GM12892 (cell line): ENCODE data around the gene SLC19A2.

ENCODE experiments used
- DNase-seq: peaks from one replicate; pipeline ENCODE4 v3.0.0; 2011; ENCODE audit not compliant: insufficient read length
- FAIRE-seq: peaks from 2 replicates; lab custom pipeline; 2011; peaks lifted over from hg19 to GRCh38; lab: Jason Lieb, UNC
- POLR2A ChIP-seq: IDR thresholded peaks from 2 replicates; pipeline ENCODE4 v1.6.1; 2011; ENCODE audit warnings: low read depth, low read length, control low read depth
- POLR2AphosphoS5 ChIP-seq: IDR thresholded peaks from 2 replicates; pipeline ENCODE4 v1.6.1; 2011; ENCODE audit warnings: low read depth, low read length, control low read depth
- TAF1 ChIP-seq: IDR thresholded peaks from 2 replicates; pipeline ENCODE4 v1.6.1; 2011; ENCODE audit warnings: low read depth, mild to moderate bottlenecking, control low read depth, low read length, borderline replicate concordance

The SLC19A2 gene

DNA sequence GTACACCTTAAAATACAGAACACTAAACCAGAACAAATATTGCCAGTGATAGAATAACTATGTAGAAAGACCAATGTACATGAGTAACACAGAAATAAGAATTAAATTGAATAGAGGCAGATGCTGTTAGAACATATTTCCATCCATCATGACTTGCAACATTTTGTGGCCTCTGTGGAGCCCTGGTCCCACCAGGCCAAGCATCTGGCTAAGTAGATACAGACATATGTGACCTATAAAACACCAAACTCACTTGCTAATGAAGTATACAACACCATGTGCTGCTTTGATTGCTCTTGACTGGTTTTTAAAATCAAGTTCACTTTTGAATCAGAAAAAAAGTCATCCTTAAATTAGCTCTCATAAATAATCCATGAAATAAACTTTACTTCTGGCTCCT, 20.5 kb downstream of the SLC19A2 start:
- FAIRE-seq (no peak), DNase-seq (no peak)
- TF ChIP-seq POLR2A, result no peak

DNA sequence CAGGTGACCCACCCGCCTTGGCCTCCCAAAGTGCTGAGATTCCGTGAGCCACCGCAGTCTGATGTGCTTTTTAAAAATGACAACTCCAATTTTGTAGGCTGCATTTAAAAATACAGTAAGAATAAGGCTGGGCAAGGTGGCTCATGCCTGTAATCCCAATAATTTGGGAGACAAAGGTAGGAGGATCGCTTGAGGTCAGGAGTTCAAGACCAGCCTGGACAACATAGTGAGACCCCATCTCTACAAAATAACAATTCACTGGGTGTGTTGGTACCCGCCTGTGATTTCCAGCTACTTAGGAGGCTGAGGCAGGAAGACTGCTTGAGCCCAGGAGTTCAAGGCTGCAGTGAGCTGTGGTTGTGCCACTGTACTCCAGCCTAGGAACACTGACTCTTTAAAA, 23.4 kb downstream of the SLC19A2 start:
- no peak for FAIRE-seq
- TF ChIP-seq TAF1, result no peak
- TF ChIP-seq POLR2AphosphoS5, result no peak
- TF ChIP-seq POLR2A, result no peak
- DNase-seq, result no peak

GRCh38 chr1:169461390-169462000, 24.2 kb downstream of the SLC19A2 start:
- TF ChIP-seq TAF1 (no peak), POLR2A (no peak), POLR2AphosphoS5 (no peak)
- no peak for FAIRE-seq
- no peak for DNase-seq

GRCh38 chr1:169460191-169460833, 25.4 kb downstream of the SLC19A2 start:
- DNase-seq (no peak), FAIRE-seq (no peak)
- no peak for TF ChIP-seq POLR2A
- no peak for TF ChIP-seq TAF1
- TF ChIP-seq POLR2AphosphoS5, result no peak

DNA sequence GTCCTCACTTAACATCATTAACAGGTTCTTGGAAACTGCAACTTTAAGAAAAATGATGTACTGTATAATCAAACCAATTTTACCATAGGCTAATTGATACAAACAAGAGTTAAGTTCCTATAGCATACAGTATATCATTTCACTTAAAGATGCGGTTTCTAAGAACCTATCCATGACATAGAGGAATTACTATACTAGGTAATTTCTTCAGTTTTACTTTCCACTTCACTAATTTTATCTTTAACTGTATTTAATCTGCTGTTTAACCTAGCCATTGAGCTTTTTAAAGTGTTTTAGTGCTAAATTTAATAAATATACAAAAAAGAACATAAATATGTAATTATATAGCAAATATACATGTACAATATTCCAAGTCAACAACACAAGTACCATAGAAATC, 28.3 kb downstream of the SLC19A2 start:
- DNase-seq, result no peak
- no peak for TF ChIP-seq POLR2AphosphoS5
- no peak for TF ChIP-seq TAF1
- no peak for TF ChIP-seq POLR2A
- FAIRE-seq, result no peak

DNA sequence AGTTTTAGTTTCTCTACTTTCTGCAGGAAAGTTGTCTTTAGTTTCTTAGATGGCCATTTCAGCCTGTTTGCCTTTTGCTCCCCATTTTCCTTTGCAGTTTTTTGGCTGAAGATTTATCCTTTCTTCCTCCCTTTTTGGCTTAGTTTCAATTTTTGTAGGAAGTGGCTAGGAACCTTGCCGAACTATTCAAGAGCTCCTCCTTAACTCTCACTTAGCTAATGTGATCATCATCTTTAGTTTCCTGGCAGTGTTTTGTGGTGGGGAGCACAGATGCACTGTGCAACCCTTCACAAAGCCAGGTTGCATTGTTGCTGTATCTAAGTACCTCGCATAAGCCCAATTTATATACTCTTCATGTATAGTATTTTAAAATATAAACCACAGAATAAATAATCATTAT, 29.7 kb downstream of the SLC19A2 start:
- no peak for FAIRE-seq
- no peak for DNase-seq
- TF ChIP-seq TAF1 (no peak), POLR2A (no peak), POLR2AphosphoS5 (no peak)

- no peak for FAIRE-seq
- no peak for DNase-seq
- TF ChIP-seq POLR2AphosphoS5 (no peak), TAF1 (no peak), POLR2A (no peak)
These were observed 32.8 kb downstream of the SLC19A2 start for GRCh38 chr1:169452921-169453320.

DNA sequence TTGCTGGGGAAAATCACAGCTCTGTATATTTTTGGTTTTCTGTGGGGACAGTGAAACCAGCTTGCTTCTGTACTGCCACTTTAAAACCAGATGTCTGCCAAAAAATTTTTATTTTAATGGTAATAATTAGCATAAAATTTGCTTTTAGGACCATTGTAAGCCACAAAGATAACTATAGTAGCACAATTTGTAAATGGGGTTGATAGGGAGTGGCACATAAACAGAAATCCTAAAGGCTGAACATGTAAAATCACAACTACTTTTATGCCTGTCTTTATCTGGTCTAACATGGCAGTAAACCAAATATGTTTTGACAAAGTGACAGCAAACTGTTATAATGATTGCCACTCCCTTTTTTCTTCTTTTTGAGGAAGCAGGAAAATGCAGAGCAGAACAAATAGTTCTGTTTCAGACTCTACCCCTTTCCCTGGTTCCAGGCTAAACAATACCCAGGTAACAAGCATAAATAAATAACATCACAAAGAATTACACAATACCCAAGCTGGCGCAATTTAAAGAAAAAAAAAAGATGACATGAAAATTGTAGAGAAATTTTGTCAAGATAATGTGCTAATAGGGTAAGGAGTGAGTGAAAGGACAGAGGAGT, 34.4 kb downstream of the SLC19A2 start:
- TF ChIP-seq POLR2A (no peak), POLR2AphosphoS5 (no peak), TAF1 (no peak)
- FAIRE-seq (no peak), DNase-seq (no peak)

DNA sequence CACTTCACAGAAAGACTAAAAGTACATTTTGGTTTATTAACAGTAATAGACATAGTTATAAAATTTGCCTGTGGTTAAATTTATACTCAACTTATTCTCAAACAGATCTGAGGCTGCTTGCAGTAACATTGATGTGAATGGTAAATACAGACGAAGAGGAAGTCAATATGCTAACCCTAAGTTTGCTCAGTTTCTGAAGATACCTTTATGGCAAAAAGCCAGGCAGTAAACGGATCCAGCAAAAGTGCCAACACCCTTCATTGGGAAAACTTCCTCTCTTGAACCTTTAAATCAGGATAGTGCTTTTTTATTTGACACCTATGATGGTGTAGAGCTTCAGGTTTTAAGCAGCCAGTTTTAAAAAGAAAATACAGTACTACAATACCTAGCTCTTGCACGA, 41.8 kb downstream of the SLC19A2 start:
- DNase-seq (no peak), FAIRE-seq (no peak)
- TF ChIP-seq TAF1 (no peak), POLR2AphosphoS5 (no peak), POLR2A (no peak)

GRCh38 chr1:169427081-169427641, 58.6 kb downstream of the SLC19A2 start, which contains the start of gene CCDC181:
Gene CCDC181 (minus strand): TSS chr1:169427474. CDS start chr1:169424927, 2,547 bp downstream.
- peak; percentile 3 for DNase-seq
- no peak for TF ChIP-seq TAF1
- no peak for TF ChIP-seq POLR2AphosphoS5
- TF ChIP-seq POLR2A, result no peak
- peak; percentile 73 for FAIRE-seq

DNA sequence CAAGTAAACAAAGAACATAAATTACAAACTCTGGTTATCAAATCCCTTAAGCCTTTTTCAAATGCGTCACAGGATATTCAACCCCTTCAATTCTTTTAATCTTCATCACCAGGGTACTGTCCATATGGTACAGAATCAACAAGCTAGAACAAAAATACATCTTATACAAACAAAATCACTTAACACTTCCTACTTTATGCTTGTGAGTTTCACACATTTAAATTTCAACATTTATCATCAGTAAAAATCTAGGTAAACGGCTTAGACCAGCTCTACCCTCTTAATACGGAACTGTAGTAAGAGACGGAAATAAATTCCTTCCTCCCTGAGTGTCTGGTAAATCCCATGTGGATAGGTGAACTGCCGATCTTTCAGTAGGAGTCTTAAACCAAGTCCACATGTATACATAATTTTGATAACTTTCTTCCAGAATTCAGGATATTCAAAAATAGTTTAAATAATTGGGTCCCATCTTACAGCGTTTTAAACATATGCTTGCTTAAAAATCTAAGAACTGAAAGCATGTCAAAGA, 59.5 kb downstream of the SLC19A2 start:
- FAIRE-seq (no peak), DNase-seq (no peak)
- no peak for TF ChIP-seq TAF1
- TF ChIP-seq POLR2AphosphoS5, result no peak
- no peak for TF ChIP-seq POLR2A

GRCh38 chr1:169421309-169421708, 64.4 kb downstream of the SLC19A2 start:
- DNase-seq, result no peak
- FAIRE-seq, result peak; percentile 33
- TF ChIP-seq POLR2AphosphoS5 (no peak), TAF1 (no peak), POLR2A (no peak)

- TF ChIP-seq TAF1, result no peak
- no peak for TF ChIP-seq POLR2AphosphoS5
- TF ChIP-seq POLR2A, result no peak
- FAIRE-seq, result no peak
- DNase-seq, result no peak
These were observed 70.8 kb downstream of the SLC19A2 start for GRCh38 chr1:169414952-169415351.
